Stimulated activated CD4-positive, alpha-beta T cell treated with anti-CD3 and anti-CD28 coated beads, TNF-alpha, amount 100 ng/mL, for 1 hour (primary cell): Measurements from ENCODE around the gene SNUPN.
"Not testable (repeated sequence)": the region's sequence is repeated elsewhere in the genome, so short reads cannot be mapped to it uniquely, and the experiment has no call there.

Experiments used
- DNase-seq, 3 donors: peaks; one replicate each; pipeline ENCODE4 v3.0.0-alpha.2; 2020; ENCODE audit warnings: low read depth in 3 of 3, low spot score in 1 of 3

SNUPN gene

GRCh38 chr15:75637245-75638009, 11.9 kb upstream of the SNUPN start:
- no peak for DNase-seq

GRCh38 chr15:75636026-75636425, 10.5 kb upstream of the SNUPN start:
- no peak for DNase-seq

- DNase-seq = not testable (repeated sequence)
These were observed 8.4 kb upstream of the SNUPN start for GRCh38 chr15:75633922-75634321.

GRCh38 chr15:75631935-75632334, 6.4 kb upstream of the SNUPN start:
- DNase-seq = no peak

GRCh38 chr15:75622505-75622904, 3.0 kb downstream of the SNUPN start:
- DNase-seq = no peak

- DNase-seq = no peak
These were observed 4.6 kb downstream of the SNUPN start for GRCh38 chr15:75620841-75621391.

- no peak for DNase-seq
These were observed 5.3 kb downstream of the SNUPN start for GRCh38 chr15:75620058-75620820.

GRCh38 chr15:75616766-75617165, 8.8 kb downstream of the SNUPN start:
- no peak for DNase-seq

GRCh38 chr15:75606711-75607699, 18.5 kb downstream of the SNUPN start:
- DNase-seq = no peak

- DNase-seq = no peak
These were observed 19.5 kb downstream of the SNUPN start for GRCh38 chr15:75606026-75606425.

- no peak for DNase-seq
These were observed 26.1 kb downstream of the SNUPN start for GRCh38 chr15:75599401-75599800.

GRCh38 chr15:75598361-75598760, 27.2 kb downstream of the SNUPN start:
- DNase-seq = no peak

- DNase-seq = no peak
These were observed 27.7 kb downstream of the SNUPN start for GRCh38 chr15:75597667-75598341.

- no peak for DNase-seq
These were observed 28.7 kb downstream of the SNUPN start for GRCh38 chr15:75596703-75597345.

GRCh38 chr15:75594276-75594675, 31.2 kb downstream of the SNUPN start:
- DNase-seq = no peak

GRCh38 chr15:75591655-75592364, 33.7 kb downstream of the SNUPN start:
- DNase-seq = no peak

- DNase-seq = no peak
These were observed 35.3 kb downstream of the SNUPN start for GRCh38 chr15:75590239-75590638.

- no peak for DNase-seq
These were observed 36.5 kb downstream of the SNUPN start for GRCh38 chr15:75589071-75589470.

GRCh38 chr15:75586422-75586821, 39.1 kb downstream of the SNUPN start:
- DNase-seq = not testable (repeated sequence)
